HepG2 (cell line): ENCODE measurements around the gene DCAF15.

Experiments
- ATF3 ChIP-seq: sonication (generic); formaldehyde crosslinking; IDR thresholded peaks from 2 replicates; pipeline ENCODE4 v1.4.0; 2020; ENCODE audit warnings: missing genetic modification reagents
- BORCS8-MEF2B ChIP-seq: sonication (generic); formaldehyde crosslinking; IDR thresholded peaks from 2 replicates; pipeline ENCODE4 v1.8.0; 2022; ENCODE audit warnings: mild to moderate bottlenecking, missing genetic modification reagents
- CTCF ChIP-seq: sonication (generic); formaldehyde crosslinking; IDR thresholded peaks from 2 replicates; pipeline ENCODE4 v1.5.0; 2020; ENCODE audit warnings: mild to moderate bottlenecking, missing genetic modification reagents, moderate library complexity
- DPF2 ChIP-seq: sonication (generic); formaldehyde crosslinking; IDR thresholded peaks from 2 replicates; pipeline ENCODE4 v1.4.0; 2020; ENCODE audit warnings: mild to moderate bottlenecking, low read depth, missing genetic modification reagents, borderline replicate concordance
- ETV6 ChIP-seq: sonication (generic); formaldehyde crosslinking; conservative IDR thresholded peaks from 2 replicates; pipeline ENCODE4 v1.4.0; 2020; ENCODE audit warnings: missing genetic modification reagents
- KDM5B ChIP-seq: sonication (generic); formaldehyde crosslinking; IDR thresholded peaks from 2 replicates; pipeline ENCODE4 v1.4.0; 2020; ENCODE audit warnings: missing genetic modification reagents, mild to moderate bottlenecking, borderline replicate concordance
- MIXL1 ChIP-seq: IDR thresholded peaks from 2 replicates; pipeline ENCODE4 v1.6.1; 2016
- PAX8 ChIP-seq: sonication (generic); formaldehyde crosslinking; IDR thresholded peaks from 2 replicates; pipeline ENCODE4 v1.8.0; 2022; ENCODE audit warnings: mild to moderate bottlenecking, missing genetic modification reagents, borderline replicate concordance
- POLR2AphosphoS2 ChIP-seq: IDR thresholded peaks from 2 replicates; pipeline ENCODE4 v1.6.1; 2011; ENCODE audit warnings: low read depth, low read length, improper control_type of control experiment
- ZBTB8A ChIP-seq: sonication (generic); formaldehyde crosslinking; IDR thresholded peaks from 2 replicates; pipeline ENCODE4 v1.4.0; 2020; ENCODE audit warnings: mild to moderate bottlenecking, low read depth, missing genetic modification reagents, borderline replicate concordance
- ZNF101 ChIP-seq: sonication (generic); formaldehyde crosslinking; IDR thresholded peaks from 2 replicates; pipeline ENCODE4 v1.4.0; 2020; ENCODE audit warnings: mild to moderate bottlenecking, low read depth, missing genetic modification reagents, borderline replicate concordance
- ZNF292 ChIP-seq: sonication (generic); formaldehyde crosslinking; IDR thresholded peaks from 2 replicates; pipeline ENCODE4 v1.8.1; 2022; ENCODE audit warnings: mild to moderate bottlenecking, low read depth, missing genetic modification reagents, borderline replicate concordance
- ZNF296 ChIP-seq: sonication (generic); formaldehyde crosslinking; conservative IDR thresholded peaks from 2 replicates; pipeline ENCODE4 v1.5.0; 2020; ENCODE audit warnings: mild to moderate bottlenecking, missing genetic modification reagents
- ZNF841 ChIP-seq: sonication (generic); formaldehyde crosslinking; IDR thresholded peaks from 2 replicates; pipeline ENCODE4 v1.8.1; 2023; ENCODE audit warnings: missing genetic modification reagents, borderline replicate concordance

GRCh38 chr19:13906910-13907309 lies 45.4 kb upstream of the DCAF15 start:
- TF ChIP-seq ATF3: no peak
- no peak for TF ChIP-seq POLR2AphosphoS2
- TF ChIP-seq ZBTB8A (CRISPR knock-in tag): no peak
- TF ChIP-seq ZNF296 (CRISPR knock-in tag): no peak
- TF ChIP-seq ZNF101 (CRISPR knock-in tag): no peak
- TF ChIP-seq DPF2 (CRISPR knock-in tag): no peak
- TF ChIP-seq KDM5B (CRISPR knock-in tag): no peak
- no peak for TF ChIP-seq ZNF841 (CRISPR knock-in tag)
- TF ChIP-seq CTCF (CRISPR knock-in tag): no peak
- TF ChIP-seq PAX8 (CRISPR knock-in tag): no peak
- TF ChIP-seq ETV6 (CRISPR knock-in tag): no peak
- no peak for TF ChIP-seq BORCS8-MEF2B
- no peak for TF ChIP-seq MIXL1 (CRISPR knock-in tag)
- TF ChIP-seq ZNF292: no peak
